ENCODE data around the gene BLM. TPM values are rescaled to one million over a fixed set of nuclear protein-coding genes. Genes with fewer than 3 reads are reported as not detected.
A peak's percentile ranks its signal among the peaks of the same experiment; 100 is the strongest.
"Not testable (repeated sequence)": the region's sequence is repeated elsewhere in the genome, so short reads cannot be mapped to it uniquely, and the experiment has no call there.

The BLM gene
- 41.3 and 41.9 TPM in 2 replicates for total RNA-seq (2014; rRNA removed; shearing (Covaris generic))
- polyA plus RNA-seq (2015; cell fraction: cytosol; rRNA removed), result 14.4 and 14.7 TPM in 2 replicates
- 30.6 and 42.1 TPM in 2 replicates for polyA plus RNA-seq (2015; cell fraction: nucleus; rRNA removed)

DNA sequence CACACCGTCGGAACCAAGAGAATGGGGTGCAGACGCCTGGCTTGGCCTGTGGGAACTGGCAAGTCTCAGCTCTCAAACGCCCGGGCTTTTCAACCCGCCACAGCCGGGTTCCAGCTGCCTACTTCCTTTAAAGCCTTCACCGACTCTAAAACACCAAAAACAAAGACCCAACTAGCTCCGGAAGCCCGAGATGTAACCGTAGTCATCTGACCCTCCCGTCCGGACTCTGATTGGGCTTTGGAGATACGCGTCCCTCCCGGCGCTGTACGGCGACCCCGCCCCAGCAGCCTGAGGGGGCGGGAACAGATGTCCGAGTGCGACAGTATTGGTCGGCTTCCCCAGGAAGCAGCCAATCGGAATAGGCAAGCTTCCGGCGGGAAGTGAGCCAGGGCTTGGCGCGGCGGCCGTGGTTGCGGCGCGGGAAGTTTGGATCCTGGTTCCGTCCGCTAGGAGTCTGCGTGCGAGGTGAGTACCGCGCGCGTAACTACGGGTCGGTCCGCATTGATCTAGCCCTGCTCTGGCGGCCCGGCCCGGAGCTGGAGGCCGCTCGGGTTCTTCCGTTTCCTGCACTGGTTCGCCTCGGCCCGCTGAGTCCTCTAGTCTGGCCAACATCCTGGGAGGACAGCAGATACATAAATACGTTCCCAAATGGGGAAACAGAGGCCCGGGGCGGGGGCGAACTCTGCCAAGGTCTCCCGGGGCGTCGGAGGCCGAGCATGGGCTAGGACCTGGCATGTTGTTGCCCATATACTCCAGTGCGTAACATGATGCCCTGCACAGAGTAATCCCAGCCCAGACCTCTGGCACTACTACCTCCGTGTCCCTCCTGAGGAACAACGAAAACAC, at the start of gene BLM:
Gene BLM, plus strand, starts transcription at position 371 of the 846 bp plus-strand sequence. CDS start 30,047 bp downstream, outside the sequence.
- peak; percentile 95 for DNase-seq (ENCODE audit: low read depth, low spot score)
- in situ Hi-C loops (cut with HindIII; ENCODE audit: low pct_unique_long_range_greater_than_20kb, low sequenced_read_pairs), result no loop called here

DNA sequence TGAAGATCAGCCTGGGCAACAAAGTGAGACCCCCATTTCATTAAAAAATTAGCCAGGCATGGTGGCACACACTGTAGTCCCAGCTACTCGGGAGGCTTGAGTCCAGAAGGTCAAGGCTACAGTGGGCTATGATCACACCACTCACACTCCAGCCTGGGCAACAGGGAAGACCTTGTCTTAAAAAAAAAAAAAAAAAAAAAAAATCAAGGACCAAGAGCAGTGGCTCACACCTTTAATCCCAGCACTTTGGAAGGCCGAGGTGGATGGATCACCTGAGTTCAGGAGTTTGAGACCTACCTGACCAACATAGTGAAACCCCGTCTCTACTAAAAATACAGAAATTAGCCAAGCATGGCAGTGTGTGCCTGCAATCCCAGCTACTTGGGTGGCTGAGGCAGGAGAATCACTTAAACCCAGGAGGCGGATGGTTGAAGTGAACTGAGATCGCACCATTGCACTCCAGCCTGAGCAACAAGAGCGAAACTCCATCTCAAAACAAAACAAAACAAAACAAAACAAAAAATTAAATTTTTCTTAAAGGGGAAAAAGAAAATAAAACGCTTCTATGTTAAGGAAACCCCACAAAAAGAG, 49.3 kb upstream of the BLM start:
- in situ Hi-C loops (cut with HindIII; ENCODE audit: low pct_unique_long_range_greater_than_20kb, low sequenced_read_pairs); DNase-seq (ENCODE audit: low read depth, low spot score): not testable (repeated sequence)

- DNase-seq (ENCODE audit: low read depth, low spot score); in situ Hi-C loops (cut with HindIII; ENCODE audit: low pct_unique_long_range_greater_than_20kb, low sequenced_read_pairs): not testable (repeated sequence)
Measured at GRCh38 chr15:90670631-90671030, 46.5 kb upstream of the BLM start.

DNA sequence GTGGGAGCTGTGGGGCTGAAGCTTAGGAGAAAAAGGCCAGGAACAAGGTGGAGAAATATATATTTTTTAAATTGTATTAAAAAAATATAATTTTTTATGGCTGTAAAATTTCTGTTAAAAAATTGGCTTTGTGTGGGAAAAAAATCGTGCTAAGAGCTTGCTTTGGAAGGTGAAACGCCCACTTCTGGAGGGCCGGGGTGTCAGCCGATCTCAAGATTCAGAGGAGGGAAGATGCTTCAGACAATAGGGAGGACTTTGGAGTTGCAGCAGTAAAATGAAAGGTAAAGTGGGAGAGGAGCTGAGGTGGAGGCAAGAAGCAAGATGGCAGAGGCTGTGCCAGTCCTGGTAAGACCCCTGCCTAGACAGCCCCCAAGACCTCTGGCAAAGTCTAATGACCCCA, 45.9 kb upstream of the BLM start:
- in situ Hi-C loops (cut with HindIII; ENCODE audit: low pct_unique_long_range_greater_than_20kb, low sequenced_read_pairs), result no loop called here

DNA sequence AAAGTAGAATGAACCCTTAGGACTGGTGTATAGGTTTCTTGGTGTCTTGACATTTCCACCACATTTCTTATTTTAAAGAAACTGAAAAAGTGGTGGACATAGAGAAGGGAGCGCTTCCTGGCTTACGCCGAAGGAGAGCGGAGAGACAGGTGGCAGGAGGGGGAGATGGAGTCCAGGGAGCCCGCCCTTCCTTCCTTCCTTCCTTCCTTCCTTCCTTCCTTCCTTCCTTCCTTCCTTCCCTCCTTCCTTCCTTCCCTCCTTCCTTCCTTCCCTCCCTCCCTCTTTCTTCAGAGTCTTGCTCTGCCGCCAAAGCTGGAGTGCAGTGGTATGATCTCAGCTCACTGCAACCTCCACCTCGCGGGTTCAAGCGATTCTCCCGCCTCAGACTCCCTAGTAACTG, 43.8 kb upstream of the BLM start:
- in situ Hi-C loops (cut with HindIII; ENCODE audit: low pct_unique_long_range_greater_than_20kb, low sequenced_read_pairs); DNase-seq (ENCODE audit: low read depth, low spot score): not testable (repeated sequence)

More for the DNA sequence above, 45.9 kb upstream of the BLM start:
- no peak for DNase-seq (ENCODE audit: low read depth, low spot score)

DNA sequence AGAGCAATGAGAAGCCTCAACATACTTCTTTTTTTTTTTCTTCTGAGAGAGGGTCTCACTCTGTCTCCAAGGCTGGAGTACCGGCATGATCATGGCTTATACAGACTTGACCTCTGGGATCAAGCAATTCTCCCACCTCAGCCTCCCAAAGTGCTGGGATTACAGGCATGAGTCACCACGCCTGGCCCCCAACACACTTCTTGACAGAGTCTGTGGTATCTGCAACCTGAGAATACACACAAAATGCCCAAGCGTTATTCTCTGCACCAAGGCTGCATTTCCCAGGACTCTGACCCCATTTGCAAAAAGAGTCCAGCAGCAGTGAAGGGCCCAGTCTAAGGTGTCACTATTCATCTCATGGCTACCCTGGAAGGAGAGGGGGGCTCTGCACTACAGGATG, 42.7 kb upstream of the BLM start:
- in situ Hi-C loops (cut with HindIII; ENCODE audit: low pct_unique_long_range_greater_than_20kb, low sequenced_read_pairs), result no loop called here
- no peak for DNase-seq (ENCODE audit: low read depth, low spot score)

DNA sequence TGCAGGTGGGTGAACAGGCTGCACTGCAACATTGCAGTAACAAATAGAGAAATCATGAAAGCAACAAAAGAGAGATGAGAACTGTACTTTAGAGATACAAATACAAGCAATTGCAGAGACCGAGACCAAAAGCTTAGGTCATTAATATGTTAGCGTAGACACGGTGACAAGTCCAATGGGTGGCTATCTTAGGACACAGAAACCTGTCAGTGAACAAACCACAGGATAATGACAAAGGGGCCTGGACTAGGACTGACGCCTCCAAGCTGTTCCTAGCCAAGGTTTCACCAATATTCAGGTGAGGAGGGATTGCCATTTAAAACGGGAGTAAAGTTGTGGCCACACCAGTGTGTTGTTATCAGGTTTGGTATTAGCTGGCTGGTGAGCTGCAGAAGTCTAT, 41.7 kb upstream of the BLM start:
- in situ Hi-C loops (cut with HindIII; ENCODE audit: low pct_unique_long_range_greater_than_20kb, low sequenced_read_pairs), result no loop called here
- no peak for DNase-seq (ENCODE audit: low read depth, low spot score)

GRCh38 chr15:90677807-90678790, 39.0 kb upstream of the BLM start:
- in situ Hi-C loops (cut with HindIII; ENCODE audit: low pct_unique_long_range_greater_than_20kb, low sequenced_read_pairs), result no loop called here
- no peak for DNase-seq (ENCODE audit: low read depth, low spot score)

GRCh38 chr15:90679959-90680358, 37.2 kb upstream of the BLM start:
- in situ Hi-C loops (cut with HindIII; ENCODE audit: low pct_unique_long_range_greater_than_20kb, low sequenced_read_pairs), result no loop called here
- DNase-seq (ENCODE audit: low read depth, low spot score), result no peak

GRCh38 chr15:90680371-90680935, 36.7 kb upstream of the BLM start:
- in situ Hi-C loops (cut with HindIII; ENCODE audit: low pct_unique_long_range_greater_than_20kb, low sequenced_read_pairs), result no loop called here
- peak; percentile 75 for DNase-seq (ENCODE audit: low read depth, low spot score)

- DNase-seq (ENCODE audit: low read depth, low spot score), result no peak
- in situ Hi-C loops (cut with HindIII; ENCODE audit: low pct_unique_long_range_greater_than_20kb, low sequenced_read_pairs), result no loop called here
Measured at GRCh38 chr15:90681056-90681455, 36.1 kb upstream of the BLM start.

DNA sequence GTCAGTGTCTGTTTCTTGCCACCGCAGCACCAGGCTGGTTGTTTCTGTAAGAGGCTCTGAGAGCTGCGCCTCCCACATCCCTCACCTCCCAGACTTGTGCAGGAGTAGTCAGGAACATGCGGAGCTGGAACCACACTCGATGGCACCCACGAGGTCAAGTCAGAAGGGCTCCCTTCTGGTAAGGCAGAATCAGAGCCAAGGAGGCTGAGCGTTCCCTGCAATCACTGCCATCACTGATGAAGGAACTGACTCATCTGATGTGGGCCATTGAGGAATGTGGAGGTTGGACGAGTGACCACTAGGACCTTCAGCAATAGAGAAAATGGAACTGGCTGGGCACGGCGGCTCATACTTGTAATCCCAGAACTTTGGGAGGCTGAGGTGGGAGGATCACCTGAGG, 35.7 kb upstream of the BLM start:
- no peak for DNase-seq (ENCODE audit: low read depth, low spot score)
- in situ Hi-C loops (cut with HindIII; ENCODE audit: low pct_unique_long_range_greater_than_20kb, low sequenced_read_pairs), result no loop called here

DNA sequence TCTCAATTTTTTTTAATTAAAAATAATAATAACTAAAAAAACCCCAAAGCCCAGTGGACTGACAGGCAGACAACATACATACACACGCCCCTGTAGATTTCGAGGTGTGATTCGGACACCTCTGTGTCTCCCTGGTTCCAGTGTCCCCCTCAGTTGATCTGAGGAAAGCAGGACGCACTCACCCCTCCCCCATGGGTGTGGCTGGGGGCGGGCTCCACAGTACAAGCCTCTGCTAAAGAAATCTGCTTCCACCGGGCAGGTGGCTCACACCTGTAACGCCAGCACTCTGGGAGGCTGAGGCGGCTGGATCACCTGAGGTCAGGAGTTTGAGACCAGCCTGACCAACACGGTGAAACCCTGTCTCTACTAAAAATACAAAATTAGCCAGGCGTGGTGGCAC, 33.8 kb upstream of the BLM start:
- in situ Hi-C loops (cut with HindIII; ENCODE audit: low pct_unique_long_range_greater_than_20kb, low sequenced_read_pairs), result no loop called here
- no peak for DNase-seq (ENCODE audit: low read depth, low spot score)

DNA sequence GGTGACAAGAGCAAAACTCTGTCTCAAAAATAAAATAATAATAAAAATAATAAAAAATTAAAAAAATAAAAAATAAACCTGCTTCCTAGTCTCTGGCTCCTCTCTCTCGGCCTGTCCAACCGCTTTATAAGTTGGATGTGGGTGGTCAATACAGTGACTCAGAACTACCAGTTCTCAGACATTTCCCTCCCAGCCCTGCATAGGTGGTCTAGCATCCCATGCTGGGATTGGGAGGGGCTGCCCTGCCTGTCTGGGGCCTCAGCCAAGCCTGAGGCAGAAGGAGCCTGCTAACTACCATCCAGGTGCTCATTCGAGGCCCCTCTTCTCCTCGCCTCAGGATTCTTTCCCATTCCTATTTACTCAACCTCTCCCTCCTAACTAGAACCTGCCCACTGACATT, 33.3 kb upstream of the BLM start:
- in situ Hi-C loops (cut with HindIII; ENCODE audit: low pct_unique_long_range_greater_than_20kb, low sequenced_read_pairs), result no loop called here
- DNase-seq (ENCODE audit: low read depth, low spot score), result no peak

- in situ Hi-C loops (cut with HindIII; ENCODE audit: low pct_unique_long_range_greater_than_20kb, low sequenced_read_pairs), result no loop called here
- no peak for DNase-seq (ENCODE audit: low read depth, low spot score)
Measured at GRCh38 chr15:90684281-90684680, 32.9 kb upstream of the BLM start.

DNA sequence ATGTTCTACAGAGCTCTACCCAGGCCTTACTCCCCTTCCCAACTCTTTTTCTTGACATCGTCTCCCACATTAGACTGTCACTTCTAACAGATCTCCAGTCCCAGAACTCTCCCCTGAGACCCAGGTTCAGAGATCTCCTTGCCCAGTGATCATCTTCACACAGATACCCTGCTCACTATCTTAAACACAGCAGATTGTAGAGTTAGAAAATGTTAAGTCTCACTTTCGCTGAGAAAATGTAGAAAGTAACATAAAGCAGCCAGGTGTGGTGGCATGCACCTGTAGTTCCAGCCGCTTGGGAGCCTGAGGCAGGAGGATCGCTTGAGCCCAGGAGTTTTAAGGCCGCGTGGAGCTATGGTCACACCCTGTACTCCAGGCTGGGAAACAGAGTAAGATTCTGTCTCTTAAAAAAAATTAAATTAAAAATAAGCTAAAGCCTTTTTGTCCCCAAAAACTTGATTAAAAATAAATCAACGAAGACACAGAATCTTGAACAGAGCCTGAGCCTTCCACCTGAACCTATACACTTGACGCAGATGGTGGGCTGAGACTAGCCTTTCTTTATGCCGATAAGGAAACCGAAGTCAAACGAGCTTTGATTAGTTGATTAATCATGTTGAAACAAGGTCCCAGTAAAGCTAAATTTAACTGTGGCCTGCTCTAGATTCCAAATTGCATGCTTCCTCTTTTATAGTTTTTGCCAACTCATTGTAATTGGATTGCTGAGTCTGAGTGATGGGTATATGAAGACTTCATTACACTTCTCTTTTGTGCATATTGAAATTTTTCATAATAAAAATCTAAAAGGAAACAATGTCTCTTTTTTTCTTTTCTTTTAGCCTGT, 31.3 kb upstream of the BLM start:
- in situ Hi-C loops (cut with HindIII; ENCODE audit: low pct_unique_long_range_greater_than_20kb, low sequenced_read_pairs), result no loop called here
- DNase-seq (ENCODE audit: low read depth, low spot score), result no peak

Measured in SK-MEL-5 (cell line).